ENCODE data around the gene SOAT1.

DNA sequence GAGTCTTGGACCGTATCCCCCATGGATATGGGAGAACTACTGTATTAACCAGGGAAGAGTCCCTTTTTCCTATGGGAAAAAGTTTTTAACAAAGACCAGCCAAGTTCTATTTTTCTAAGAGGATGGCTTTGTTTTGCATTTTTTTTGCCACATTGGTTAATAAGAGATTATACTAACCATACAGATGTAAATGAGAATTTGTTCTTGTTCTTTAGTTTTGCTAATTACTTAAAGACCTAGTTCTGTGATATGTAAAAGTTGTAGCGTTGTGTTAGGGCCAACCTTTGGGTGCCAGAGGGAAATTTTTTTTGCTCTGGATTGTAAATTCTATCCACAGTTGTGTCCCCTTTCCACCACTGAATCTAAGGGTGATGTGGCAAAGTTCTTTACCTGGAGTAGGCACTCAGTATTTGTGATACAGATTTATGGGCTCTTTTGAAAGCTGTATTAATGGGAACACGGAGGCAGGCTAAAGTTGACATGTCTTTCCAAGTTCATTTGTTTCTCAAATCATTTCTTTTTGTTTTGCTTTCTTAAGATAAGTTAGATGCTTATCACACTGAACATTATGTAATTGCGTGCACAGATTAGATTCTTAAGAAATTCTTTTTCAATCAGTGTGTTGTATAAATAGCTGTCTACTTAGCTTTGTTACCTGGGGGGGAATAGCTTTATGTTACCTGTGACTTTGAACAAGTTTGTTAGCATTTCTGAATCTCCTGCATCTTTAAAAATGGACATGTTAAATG lies 2.9 kb downstream of the SOAT1 start:
- TF ChIP-seq YY1 (IDR thresholded peaks at IDR 0.05; ENCODE audit: low read depth, low read length) (no peak), BCL11A (IDR thresholded peaks at IDR 0.05; ENCODE audit: low read depth, low read length) (no peak), SP1 (IDR thresholded peaks at IDR 0.05; ENCODE audit: low read depth, low read length) (no peak), MTA3 (IDR thresholded peaks at IDR 0.05; ENCODE audit: borderline replicate concordance, low read length) (no peak), RUNX3 (IDR thresholded peaks at IDR 0.05; ENCODE audit: low read length) (no peak), POLR2A (IDR thresholded peaks at IDR 0.05; ENCODE audit: low read depth, low read length) (no peak)
- TF ChIP-seq, protein P1, sequence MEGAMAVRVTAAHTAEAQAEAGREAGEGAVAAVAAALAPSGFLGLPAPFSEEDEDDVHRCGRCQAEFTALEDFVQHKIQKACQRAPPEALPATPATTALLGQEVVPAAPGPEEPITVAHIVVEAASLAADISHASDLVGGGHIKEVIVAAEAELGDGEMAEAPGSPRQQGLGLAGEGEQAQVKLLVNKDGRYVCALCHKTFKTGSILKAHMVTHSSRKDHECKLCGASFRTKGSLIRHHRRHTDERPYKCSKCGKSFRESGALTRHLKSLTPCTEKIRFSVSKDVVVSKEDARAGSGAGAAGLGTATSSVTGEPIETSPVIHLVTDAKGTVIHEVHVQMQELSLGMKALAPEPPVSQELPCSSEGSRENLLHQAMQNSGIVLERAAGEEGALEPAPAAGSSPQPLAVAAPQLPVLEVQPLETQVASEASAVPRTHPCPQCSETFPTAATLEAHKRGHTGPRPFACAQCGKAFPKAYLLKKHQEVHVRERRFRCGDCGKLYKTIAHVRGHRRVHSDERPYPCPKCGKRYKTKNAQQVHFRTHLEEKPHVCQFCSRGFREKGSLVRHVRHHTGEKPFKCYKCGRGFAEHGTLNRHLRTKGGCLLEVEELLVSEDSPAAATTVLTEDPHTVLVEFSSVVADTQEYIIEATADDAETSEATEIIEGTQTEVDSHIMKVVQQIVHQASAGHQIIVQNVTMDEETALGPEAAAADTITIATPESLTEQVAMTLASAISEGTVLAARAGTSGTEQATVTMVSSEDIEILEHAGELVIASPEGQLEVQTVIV (IDR thresholded peaks at IDR 0.05; ENCODE audit: borderline replicate concordance, partially characterized antibody), result no peak
